ENCODE results near the gene PHAF1.

Gene PHAF1

DNA sequence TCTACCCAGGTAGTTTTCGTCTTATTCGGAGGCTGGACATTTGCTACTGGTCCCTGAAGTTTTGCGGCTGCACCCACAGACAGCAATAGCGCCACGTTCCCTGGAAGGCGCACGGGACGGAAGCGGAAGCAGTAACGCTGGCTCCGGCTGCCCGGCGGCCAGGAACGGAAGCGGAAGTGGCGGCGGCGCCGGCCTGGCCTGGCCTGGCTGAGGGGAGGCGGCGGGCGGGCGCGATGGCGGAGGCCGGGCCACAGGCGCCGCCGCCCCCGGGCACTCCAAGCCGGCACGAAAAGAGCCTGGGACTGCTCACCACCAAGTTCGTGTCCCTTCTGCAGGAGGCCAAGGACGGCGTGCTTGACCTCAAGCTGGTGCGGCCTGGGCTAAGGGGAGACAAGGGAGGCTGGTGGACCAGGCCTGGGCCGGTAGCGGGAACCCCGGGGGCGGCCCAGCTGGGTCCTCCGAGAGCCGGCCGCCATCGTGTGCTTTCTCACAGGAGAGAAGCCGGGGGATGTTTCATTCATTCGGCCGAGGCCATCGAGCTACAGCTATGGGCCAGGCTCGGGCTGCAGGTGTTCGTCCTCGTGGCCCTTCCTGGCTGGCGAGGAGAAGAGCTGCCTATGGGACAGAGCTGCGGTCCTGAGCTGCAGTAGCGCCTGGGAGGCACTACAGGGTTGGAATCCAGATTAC lies 82.4 kb downstream of the PHAF1 start, which contains the start of gene E2F4:
Gene E2F4 (plus strand): TSS at position 161 of the 687 bp plus-strand sequence. CDS start 73 bp downstream, at position 234.
- peaks cover 41% of the 10 kb centered on the region for H3K79me2 ChIP-seq (ENCODE audit: insufficient read depth, low read length)
- peak within 1 kb of the TSS; percentile 85 for H3K9ac ChIP-seq (ENCODE audit: low read depth, low read length)
- peak; percentile 89 for DNase-seq
- H3K4me2 ChIP-seq (ENCODE audit: insufficient read depth, low read length), result peak within 1 kb of the TSS; percentile 96
- peak within 1 kb of the TSS; percentile 80 for H3K27ac ChIP-seq (ENCODE audit: low read length)
- TF ChIP-seq, protein P1, sequence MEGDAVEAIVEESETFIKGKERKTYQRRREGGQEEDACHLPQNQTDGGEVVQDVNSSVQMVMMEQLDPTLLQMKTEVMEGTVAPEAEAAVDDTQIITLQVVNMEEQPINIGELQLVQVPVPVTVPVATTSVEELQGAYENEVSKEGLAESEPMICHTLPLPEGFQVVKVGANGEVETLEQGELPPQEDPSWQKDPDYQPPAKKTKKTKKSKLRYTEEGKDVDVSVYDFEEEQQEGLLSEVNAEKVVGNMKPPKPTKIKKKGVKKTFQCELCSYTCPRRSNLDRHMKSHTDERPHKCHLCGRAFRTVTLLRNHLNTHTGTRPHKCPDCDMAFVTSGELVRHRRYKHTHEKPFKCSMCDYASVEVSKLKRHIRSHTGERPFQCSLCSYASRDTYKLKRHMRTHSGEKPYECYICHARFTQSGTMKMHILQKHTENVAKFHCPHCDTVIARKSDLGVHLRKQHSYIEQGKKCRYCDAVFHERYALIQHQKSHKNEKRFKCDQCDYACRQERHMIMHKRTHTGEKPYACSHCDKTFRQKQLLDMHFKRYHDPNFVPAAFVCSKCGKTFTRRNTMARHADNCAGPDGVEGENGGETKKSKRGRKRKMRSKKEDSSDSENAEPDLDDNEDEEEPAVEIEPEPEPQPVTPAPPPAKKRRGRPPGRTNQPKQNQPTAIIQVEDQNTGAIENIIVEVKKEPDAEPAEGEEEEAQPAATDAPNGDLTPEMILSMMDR (IDR thresholded peaks at IDR 0.05; ENCODE audit: borderline replicate concordance, extremely low read depth, low read length, poor library complexity, severe bottlenecking), result no peak
- no peak for TF ChIP-seq EZH2 (IDR thresholded peaks at IDR 0.05; ENCODE audit: borderline replicate concordance, low read depth, low read length, severe bottlenecking)
- no peaks in the 10 kb centered on the region for H3K9me3 ChIP-seq (ENCODE audit: insufficient read depth, low read length, severe bottlenecking)
- H4K20me1 ChIP-seq (ENCODE audit: insufficient read depth, low read length), result peaks cover 34% of the 10 kb centered on the region
- no peaks in the 10 kb centered on the region for H3K27me3 ChIP-seq (ENCODE audit: insufficient read depth, low read length, poor library complexity)
- peak; percentile 98 for ATAC-seq (ENCODE audit: insufficient read depth, low read depth)
- peak within 1 kb of the TSS; percentile 80 for H2AFZ ChIP-seq (ENCODE audit: low read depth, low read length)
- peaks cover 48% of the 10 kb centered on the region for H3K36me3 ChIP-seq (ENCODE audit: insufficient read depth, low read length)
- peak within 1 kb of the TSS; percentile 92 to 94 for H3K4me3 ChIP-seq (ENCODE audit: low read depth in 1 of 2, low read length in 2 of 2)
- H3K4me1 ChIP-seq (ENCODE audit: insufficient read depth, low read length), result peaks cover 37% of the 10 kb centered on the region

DNA sequence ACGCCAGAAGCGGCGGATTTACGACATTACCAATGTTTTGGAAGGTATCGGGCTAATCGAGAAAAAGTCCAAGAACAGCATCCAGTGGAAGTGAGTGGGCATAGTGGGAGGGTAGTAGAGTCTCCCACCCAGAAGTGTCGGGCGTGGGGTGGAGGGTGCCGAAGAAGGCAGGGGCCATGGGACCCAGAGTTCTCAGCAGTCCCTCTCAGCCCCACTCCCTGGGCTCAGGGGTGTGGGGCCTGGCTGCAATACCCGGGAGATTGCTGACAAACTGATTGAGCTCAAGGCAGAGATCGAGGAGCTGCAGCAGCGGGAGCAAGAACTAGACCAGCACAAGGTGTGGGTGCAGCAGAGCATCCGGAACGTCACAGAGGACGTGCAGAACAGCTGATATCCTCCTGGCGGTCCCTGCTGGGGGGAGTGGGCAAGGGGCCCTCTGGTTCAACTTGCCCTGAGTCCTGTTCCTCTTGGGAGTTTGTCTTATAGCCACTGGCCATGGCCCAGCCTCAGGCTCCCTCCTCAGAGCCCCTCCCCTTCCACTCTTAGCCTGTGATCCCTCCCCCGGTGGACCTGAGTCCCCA lies 83.1 kb downstream of the PHAF1 start:
- Histone ChIP-seq H3K27ac (ENCODE audit: low read length) (peak overlapping the region; percentile 80), H3K9me3 (ENCODE audit: insufficient read depth, low read length, severe bottlenecking) (no peaks in the 10 kb centered on the region), H3K4me1 (ENCODE audit: insufficient read depth, low read length) (peaks cover 37% of the 10 kb centered on the region), H3K9ac (ENCODE audit: low read depth, low read length) (peak overlapping the region; percentile 85), H2AFZ (ENCODE audit: low read depth, low read length) (no peak overlapping the region), H3K27me3 (ENCODE audit: insufficient read depth, low read length, poor library complexity) (no peaks in the 10 kb centered on the region), H3K36me3 (ENCODE audit: insufficient read depth, low read length) (peaks cover 55% of the 10 kb centered on the region), H4K20me1 (ENCODE audit: insufficient read depth, low read length) (peaks cover 41% of the 10 kb centered on the region), H3K4me2 (ENCODE audit: insufficient read depth, low read length) (peak overlapping the region; percentile 96), H3K79me2 (ENCODE audit: insufficient read depth, low read length) (peaks cover 41% of the 10 kb centered on the region), H3K4me3 (ENCODE audit: low read depth in 1 of 2, low read length in 2 of 2) (peak overlapping the region; percentile 92 to 94)
- ATAC-seq (ENCODE audit: insufficient read depth, low read depth) (no peak), DNase-seq (peak; percentile 22)
- TF ChIP-seq, protein P1 (IDR thresholded peaks at IDR 0.05; ENCODE audit: borderline replicate concordance, extremely low read depth, low read length, poor library complexity, severe bottlenecking), result no peak
- no peak for TF ChIP-seq EZH2 (IDR thresholded peaks at IDR 0.05; ENCODE audit: borderline replicate concordance, low read depth, low read length, severe bottlenecking)

DNA sequence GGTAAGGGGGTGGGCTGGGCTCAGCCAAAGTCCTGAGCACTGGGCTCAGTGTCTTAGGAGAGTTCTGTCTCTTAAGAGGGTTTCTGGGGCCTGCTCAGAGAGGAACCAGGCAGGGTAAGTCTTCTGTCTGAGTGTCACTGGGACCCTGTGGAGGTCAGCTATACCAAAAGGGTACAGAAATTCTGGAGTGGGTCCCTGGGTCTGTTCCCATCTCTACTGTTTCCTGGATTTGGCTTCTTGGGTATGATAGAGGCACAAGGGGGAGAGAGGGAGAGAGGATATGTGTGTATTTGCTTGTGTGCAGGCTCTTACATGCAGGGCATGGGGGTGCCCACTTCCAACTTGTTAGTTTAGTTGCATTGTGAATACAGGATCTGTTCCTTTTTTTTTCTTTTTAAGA lies 83.8 kb downstream of the PHAF1 start:
- peaks cover 44% of the 10 kb centered on the region for H4K20me1 ChIP-seq (ENCODE audit: insufficient read depth, low read length)

More for the DNA sequence above, 83.8 kb downstream of the PHAF1 start:
- H3K27me3 ChIP-seq (ENCODE audit: insufficient read depth, low read length, poor library complexity), result no peaks in the 10 kb centered on the region
- peak overlapping the region; percentile 80 for H3K27ac ChIP-seq (ENCODE audit: low read length)
- no peak for TF ChIP-seq EZH2 (IDR thresholded peaks at IDR 0.05; ENCODE audit: borderline replicate concordance, low read depth, low read length, severe bottlenecking)
- TF ChIP-seq, protein P1 (IDR thresholded peaks at IDR 0.05; ENCODE audit: borderline replicate concordance, extremely low read depth, low read length, poor library complexity, severe bottlenecking), result no peak
- peaks cover 62% of the 10 kb centered on the region for H3K36me3 ChIP-seq (ENCODE audit: insufficient read depth, low read length)
- H2AFZ ChIP-seq (ENCODE audit: low read depth, low read length), result no peak overlapping the region
- DNase-seq, result no peak
- peaks cover 41% of the 10 kb centered on the region for H3K79me2 ChIP-seq (ENCODE audit: insufficient read depth, low read length)
- peak overlapping the region; percentile 96 for H3K4me2 ChIP-seq (ENCODE audit: insufficient read depth, low read length)
- H3K9ac ChIP-seq (ENCODE audit: low read depth, low read length), result peak overlapping the region; percentile 85
- ATAC-seq (ENCODE audit: insufficient read depth, low read depth), result no peak
- H3K9me3 ChIP-seq (ENCODE audit: insufficient read depth, low read length, severe bottlenecking), result no peaks in the 10 kb centered on the region
- peak overlapping the region; percentile 92 to 94; a peak in 3 of 4 replicates for H3K4me3 ChIP-seq (ENCODE audit: low read depth in 1 of 2, low read length in 2 of 2)
- H3K4me1 ChIP-seq (ENCODE audit: insufficient read depth, low read length), result peaks cover 37% of the 10 kb centered on the region

All from DND-41 (cell line).